Measurements from ENCODE around the gene ENAM.

DNA sequence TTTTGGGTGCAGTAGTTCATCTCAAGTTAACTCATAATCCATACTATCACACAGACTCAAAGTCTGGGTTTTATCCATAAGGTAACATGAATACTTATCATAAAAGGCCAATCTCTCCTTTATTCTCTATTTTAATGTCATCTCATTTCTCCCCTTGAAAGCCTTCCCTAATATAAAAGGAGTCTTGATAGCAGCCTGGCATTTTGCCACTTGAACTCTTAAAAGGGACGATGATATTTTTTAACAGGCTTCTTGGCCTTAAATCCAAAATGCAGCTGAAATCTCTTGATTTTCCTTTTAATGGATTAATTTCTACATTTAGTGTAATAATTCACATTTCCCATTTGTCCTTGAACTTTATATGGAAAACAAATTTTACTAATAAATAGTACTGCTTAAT, 46.2 kb downstream of the ENAM start:
- TF ChIP-seq, protein P1, sequence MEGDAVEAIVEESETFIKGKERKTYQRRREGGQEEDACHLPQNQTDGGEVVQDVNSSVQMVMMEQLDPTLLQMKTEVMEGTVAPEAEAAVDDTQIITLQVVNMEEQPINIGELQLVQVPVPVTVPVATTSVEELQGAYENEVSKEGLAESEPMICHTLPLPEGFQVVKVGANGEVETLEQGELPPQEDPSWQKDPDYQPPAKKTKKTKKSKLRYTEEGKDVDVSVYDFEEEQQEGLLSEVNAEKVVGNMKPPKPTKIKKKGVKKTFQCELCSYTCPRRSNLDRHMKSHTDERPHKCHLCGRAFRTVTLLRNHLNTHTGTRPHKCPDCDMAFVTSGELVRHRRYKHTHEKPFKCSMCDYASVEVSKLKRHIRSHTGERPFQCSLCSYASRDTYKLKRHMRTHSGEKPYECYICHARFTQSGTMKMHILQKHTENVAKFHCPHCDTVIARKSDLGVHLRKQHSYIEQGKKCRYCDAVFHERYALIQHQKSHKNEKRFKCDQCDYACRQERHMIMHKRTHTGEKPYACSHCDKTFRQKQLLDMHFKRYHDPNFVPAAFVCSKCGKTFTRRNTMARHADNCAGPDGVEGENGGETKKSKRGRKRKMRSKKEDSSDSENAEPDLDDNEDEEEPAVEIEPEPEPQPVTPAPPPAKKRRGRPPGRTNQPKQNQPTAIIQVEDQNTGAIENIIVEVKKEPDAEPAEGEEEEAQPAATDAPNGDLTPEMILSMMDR (IDR thresholded peaks at IDR 0.05), result no peak
- TF ChIP-seq POLR2A (IDR thresholded peaks at IDR 0.05; ENCODE audit: low read length) (no peak), RAD21 (conservative IDR thresholded peaks at IDR 0.05 in 1 of 2, IDR thresholded peaks at IDR 0.05 in 1 of 2) (no peak), CEBPB (IDR thresholded peaks at IDR 0.05) (no peak), JUNB (IDR thresholded peaks at IDR 0.05) (no peak), BHLHE40 (IDR thresholded peaks at IDR 0.05; ENCODE audit: low read depth, low read length) (no peak), EP300 (IDR thresholded peaks at IDR 0.05) (no peak)
- TF ChIP-seq, protein P2, sequence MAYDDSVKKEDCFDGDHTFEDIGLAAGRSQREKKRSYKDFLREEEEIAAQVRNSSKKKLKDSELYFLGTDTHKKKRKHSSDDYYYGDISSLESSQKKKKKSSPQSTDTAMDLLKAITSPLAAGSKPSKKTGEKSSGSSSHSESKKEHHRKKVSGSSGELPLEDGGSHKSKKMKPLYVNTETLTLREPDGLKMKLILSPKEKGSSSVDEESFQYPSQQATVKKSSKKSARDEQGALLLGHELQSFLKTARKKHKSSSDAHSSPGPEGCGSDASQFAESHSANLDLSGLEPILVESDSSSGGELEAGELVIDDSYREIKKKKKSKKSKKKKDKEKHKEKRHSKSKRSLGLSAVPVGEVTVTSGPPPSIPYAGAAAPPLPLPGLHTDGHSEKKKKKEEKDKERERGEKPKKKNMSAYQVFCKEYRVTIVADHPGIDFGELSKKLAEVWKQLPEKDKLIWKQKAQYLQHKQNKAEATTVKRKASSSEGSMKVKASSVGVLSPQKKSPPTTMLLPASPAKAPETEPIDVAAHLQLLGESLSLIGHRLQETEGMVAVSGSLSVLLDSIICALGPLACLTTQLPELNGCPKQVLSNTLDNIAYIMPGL (CRISPR knock-in tag; IDR thresholded peaks at IDR 0.05; ENCODE audit: borderline replicate concordance), result no peak
